K562 (cell line): ENCODE results near the gene AAMP. TPM values are rescaled to one million over a fixed set of nuclear protein-coding genes. Genes with fewer than 3 reads are reported as not detected.

Source experiments
- CHD1 ChIP-seq: fragments of 200-600 bp; sonication (generic); IDR thresholded peaks from one replicate; pipeline ENCODE4 v1.6.1; 2012; ENCODE audit warnings: mild to moderate bottlenecking, moderate library complexity, low read length, inconsistent platforms
- GATA2 ChIP-seq: sonication (generic); formaldehyde crosslinking; IDR thresholded peaks from 2 replicates; pipeline ENCODE4 v1.4.0; 2020; ENCODE audit warnings: mild to moderate bottlenecking, missing genetic modification reagents
- HNRNPL ChIP-seq: fragments of 200-400 bp; formaldehyde crosslinking; IDR thresholded peaks from 2 replicates; pipeline ENCODE4 v1.6.1; 2017; ENCODE audit warnings: low read depth, mild to moderate bottlenecking, low read length
- HNRNPLL ChIP-seq: fragments of 200-400 bp; formaldehyde crosslinking; IDR thresholded peaks from 2 replicates; pipeline ENCODE4 v1.6.1; 2017; ENCODE audit warnings: low read length, low read depth, mild to moderate bottlenecking; ENCODE audit not compliant: poor library complexity, severe bottlenecking
- KHSRP ChIP-seq: fragments of 450-650 bp; IDR thresholded peaks from 2 replicates; pipeline ENCODE4 v1.6.1; 2017
- MXI1 ChIP-seq: IDR thresholded peaks from 2 replicates; pipeline ENCODE4 v1.6.1; 2011; ENCODE audit warnings: low read depth, mild to moderate bottlenecking, improper control_type of control experiment, low read length
- NFE2 ChIP-seq: IDR thresholded peaks from 2 replicates; pipeline ENCODE4 v1.6.1; 2014; ENCODE audit warnings: antibody characterized with exemption, low read depth
- POLR2A ChIP-seq: fragments of 450-650 bp; conservative IDR thresholded peaks from 2 replicates; pipeline ENCODE4 v1.6.1; 2016
- POLR2B ChIP-seq: fragments of 450-650 bp; IDR thresholded peaks from 2 replicates; pipeline ENCODE4 v1.6.1; 2018; ENCODE audit warnings: low read depth; ENCODE audit not compliant: partially characterized antibody
- SAFB2 ChIP-seq: fragments of 200-400 bp; formaldehyde crosslinking; IDR thresholded peaks from 2 replicates; pipeline ENCODE4 v1.6.1; 2018; ENCODE audit warnings: borderline replicate concordance, low read length, low read depth, moderate library complexity; ENCODE audit not compliant: severe bottlenecking
- STAG1 ChIP-seq: sonication (generic); formaldehyde crosslinking; IDR thresholded peaks from 2 replicates; pipeline ENCODE4 v1.5.0; 2020; ENCODE audit warnings: missing genetic modification reagents, borderline replicate concordance
- ZC3H4 ChIP-seq: sonication (generic); formaldehyde crosslinking; IDR thresholded peaks from 2 replicates; pipeline ENCODE4 v1.9.0; 2021; ENCODE audit warnings: missing genetic modification reagents, borderline replicate concordance
- ZFP36 ChIP-seq: fragments of 150-350 bp; IDR thresholded peaks from 2 replicates; pipeline ENCODE4 v1.6.1; 2018; ENCODE audit warnings: low read length, low read depth; ENCODE audit not compliant: partially characterized antibody
- ZNF830 ChIP-seq: fragments of 250-450 bp; sonication (Bioruptor Pico); IDR thresholded peaks from 2 replicates; pipeline ENCODE4 v1.5.0; 2021; ENCODE audit warnings: mild to moderate bottlenecking
- polyA plus RNA-seq, 8 experiments: library from polyadenylated mRNA; depleted of rRNA in 4 of 8; stranded (reverse) in 5 of 8; unstranded in 3 of 8; fragments of >200 nt; fragmentation: Nextera tagmentation in 2 of 8; fragmentation: Illumina TruSeq in 1 of 8; extraction: Ambion mirVana in 2 of 8; extraction: Trizol in 1 of 8; gene quantifications; 2 replicates each; pipeline versions ENCODE4 v1.2.1 to v1.2.3, GENCODE V29; 2011 to 2014; ENCODE audit warnings: inconsistent platforms in 1 of 8, missing spikeins in 1 of 8
- total RNA-seq, 7 experiments: library from RNA; depleted of rRNA in 6 of 7; stranded (reverse); fragments of >200 nt in 6 of 7; fragmentation: Illumina TruSeq in 2 of 7; extraction: Trizol in 2 of 7; gene quantifications; 2 replicates each; pipeline versions ENCODE4 v1.2.1 to v1.2.3, GENCODE V29; 2011 to 2021; ENCODE audit warnings: low replicate concordance in 1 of 7
- TF ChIP-seq, protein P1 (sequence below): sonication (generic); formaldehyde crosslinking; IDR thresholded peaks from 2 replicates; pipeline ENCODE4 v1.8.0; 2022; ENCODE audit warnings: missing genetic modification reagents, mild to moderate bottlenecking, moderate library complexity, borderline replicate concordance
- TF ChIP-seq, protein P2 (sequence below): sonication (generic); formaldehyde crosslinking; IDR thresholded peaks from 2 replicates; pipeline ENCODE4 v1.8.0; 2022; ENCODE audit warnings: mild to moderate bottlenecking, missing genetic modification reagents
- TF ChIP-seq, protein P3 (sequence below): fragments of 150-350 bp; conservative IDR thresholded peaks from 2 replicates; pipeline ENCODE4 v1.6.1; 2014; ENCODE audit warnings: low read length
- TF ChIP-seq, protein P4 (sequence below), 2 experiments: fragments of 450-650 bp; conservative IDR thresholded peaks; 2 replicates each; pipeline ENCODE4 v1.6.1; 2017; ENCODE audit warnings: mild to moderate bottlenecking in 2 of 2, moderate library complexity in 2 of 2

The AAMP gene
- total and polyA plus RNA-seq, 9 of the 15 experiments (the other 6 are each of a cell fraction or from before 2014, with no cell fraction given), result 5.7 to 197 (median 94.1) TPM

DNA sequence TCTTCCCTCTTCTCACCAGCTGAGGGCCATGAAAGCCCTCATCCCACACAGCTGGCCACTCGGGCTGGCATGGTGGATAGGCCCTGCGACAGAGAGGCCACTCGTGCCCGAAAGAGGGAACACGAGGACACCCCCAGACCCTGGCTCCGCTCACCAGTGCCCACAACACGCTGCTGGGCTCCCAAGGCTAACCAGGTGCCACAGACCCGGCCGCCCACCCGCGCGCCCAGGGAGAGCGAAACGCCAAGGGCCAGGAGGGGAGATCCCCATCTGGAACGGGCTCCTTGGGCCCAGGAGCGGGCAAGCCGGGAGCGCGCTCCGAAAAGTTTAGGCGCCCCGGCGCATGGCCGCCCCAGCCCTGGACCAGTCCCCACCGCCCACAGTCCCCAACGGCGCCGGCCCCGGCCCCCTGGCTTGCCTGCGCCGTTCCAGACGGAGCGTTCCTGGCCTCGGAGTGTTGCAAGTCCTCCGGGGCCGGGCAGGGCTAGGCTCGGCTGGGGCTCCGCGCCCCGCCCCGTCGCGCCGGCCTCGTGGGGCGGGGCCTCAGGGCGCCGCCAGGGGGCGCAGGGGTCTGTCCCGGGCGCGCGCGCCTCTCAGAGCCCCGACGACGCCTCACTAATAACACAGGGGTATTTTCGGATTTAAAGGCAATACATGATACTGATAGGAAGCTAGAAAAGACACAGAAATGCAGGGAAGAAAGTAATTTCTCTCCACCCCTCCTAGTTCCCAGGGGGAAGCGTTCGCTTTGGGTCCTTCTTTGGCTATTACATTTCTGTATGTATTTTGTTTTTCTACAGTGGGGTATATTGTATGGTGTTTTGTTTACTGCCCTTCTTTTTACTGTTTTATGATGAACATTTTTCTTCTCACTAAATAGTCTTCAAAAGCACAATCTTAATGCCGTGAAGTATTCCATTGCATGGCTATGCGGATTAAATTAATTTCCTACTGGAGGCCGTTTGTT is 22.4 kb upstream of the AAMP start, which contains the start of gene TMBIM1 (continued):
- TF ChIP-seq, protein P1, sequence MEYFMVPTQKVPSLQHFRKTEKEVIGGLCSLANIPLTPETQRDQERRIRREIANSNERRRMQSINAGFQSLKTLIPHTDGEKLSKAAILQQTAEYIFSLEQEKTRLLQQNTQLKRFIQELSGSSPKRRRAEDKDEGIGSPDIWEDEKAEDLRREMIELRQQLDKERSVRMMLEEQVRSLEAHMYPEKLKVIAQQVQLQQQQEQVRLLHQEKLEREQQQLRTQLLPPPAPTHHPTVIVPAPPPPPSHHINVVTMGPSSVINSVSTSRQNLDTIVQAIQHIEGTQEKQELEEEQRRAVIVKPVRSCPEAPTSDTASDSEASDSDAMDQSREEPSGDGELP (CRISPR knock-in tag), result peak; percentile 62; the same call in 1 of the 2 replicates
- TF ChIP-seq ZNF830 (CRISPR knock-in tag), result no peak
- no peak for TF ChIP-seq NFE2
- TF ChIP-seq, protein P2, sequence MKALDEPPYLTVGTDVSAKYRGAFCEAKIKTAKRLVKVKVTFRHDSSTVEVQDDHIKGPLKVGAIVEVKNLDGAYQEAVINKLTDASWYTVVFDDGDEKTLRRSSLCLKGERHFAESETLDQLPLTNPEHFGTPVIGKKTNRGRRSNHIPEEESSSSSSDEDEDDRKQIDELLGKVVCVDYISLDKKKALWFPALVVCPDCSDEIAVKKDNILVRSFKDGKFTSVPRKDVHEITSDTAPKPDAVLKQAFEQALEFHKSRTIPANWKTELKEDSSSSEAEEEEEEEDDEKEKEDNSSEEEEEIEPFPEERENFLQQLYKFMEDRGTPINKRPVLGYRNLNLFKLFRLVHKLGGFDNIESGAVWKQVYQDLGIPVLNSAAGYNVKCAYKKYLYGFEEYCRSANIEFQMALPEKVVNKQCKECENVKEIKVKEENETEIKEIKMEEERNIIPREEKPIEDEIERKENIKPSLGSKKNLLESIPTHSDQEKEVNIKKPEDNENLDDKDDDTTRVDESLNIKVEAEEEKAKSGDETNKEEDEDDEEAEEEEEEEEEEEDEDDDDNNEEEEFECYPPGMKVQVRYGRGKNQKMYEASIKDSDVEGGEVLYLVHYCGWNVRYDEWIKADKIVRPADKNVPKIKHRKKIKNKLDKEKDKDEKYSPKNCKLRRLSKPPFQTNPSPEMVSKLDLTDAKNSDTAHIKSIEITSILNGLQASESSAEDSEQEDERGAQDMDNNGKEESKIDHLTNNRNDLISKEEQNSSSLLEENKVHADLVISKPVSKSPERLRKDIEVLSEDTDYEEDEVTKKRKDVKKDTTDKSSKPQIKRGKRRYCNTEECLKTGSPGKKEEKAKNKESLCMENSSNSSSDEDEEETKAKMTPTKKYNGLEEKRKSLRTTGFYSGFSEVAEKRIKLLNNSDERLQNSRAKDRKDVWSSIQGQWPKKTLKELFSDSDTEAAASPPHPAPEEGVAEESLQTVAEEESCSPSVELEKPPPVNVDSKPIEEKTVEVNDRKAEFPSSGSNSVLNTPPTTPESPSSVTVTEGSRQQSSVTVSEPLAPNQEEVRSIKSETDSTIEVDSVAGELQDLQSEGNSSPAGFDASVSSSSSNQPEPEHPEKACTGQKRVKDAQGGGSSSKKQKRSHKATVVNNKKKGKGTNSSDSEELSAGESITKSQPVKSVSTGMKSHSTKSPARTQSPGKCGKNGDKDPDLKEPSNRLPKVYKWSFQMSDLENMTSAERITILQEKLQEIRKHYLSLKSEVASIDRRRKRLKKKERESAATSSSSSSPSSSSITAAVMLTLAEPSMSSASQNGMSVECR (CRISPR knock-in tag), result peak; percentile 61; the same call in 1 of the 2 replicates
- TF ChIP-seq SAFB2, result no peak
- TF ChIP-seq HNRNPLL, result no peak
- TF ChIP-seq, protein P3, sequence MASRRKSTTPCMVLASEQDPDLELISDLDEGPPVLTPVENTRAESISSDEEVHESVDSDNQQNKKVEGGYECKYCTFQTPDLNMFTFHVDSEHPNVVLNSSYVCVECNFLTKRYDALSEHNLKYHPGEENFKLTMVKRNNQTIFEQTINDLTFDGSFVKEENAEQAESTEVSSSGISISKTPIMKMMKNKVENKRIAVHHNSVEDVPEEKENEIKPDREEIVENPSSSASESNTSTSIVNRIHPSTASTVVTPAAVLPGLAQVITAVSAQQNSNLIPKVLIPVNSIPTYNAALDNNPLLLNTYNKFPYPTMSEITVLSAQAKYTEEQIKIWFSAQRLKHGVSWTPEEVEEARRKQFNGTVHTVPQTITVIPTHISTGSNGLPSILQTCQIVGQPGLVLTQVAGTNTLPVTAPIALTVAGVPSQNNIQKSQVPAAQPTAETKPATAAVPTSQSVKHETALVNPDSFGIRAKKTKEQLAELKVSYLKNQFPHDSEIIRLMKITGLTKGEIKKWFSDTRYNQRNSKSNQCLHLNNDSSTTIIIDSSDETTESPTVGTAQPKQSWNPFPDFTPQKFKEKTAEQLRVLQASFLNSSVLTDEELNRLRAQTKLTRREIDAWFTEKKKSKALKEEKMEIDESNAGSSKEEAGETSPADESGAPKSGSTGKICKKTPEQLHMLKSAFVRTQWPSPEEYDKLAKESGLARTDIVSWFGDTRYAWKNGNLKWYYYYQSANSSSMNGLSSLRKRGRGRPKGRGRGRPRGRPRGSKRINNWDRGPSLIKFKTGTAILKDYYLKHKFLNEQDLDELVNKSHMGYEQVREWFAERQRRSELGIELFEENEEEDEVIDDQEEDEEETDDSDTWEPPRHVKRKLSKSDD, result no peak
- TF ChIP-seq STAG1 (CRISPR knock-in tag), result no peak
- no peak for TF ChIP-seq MXI1
- TF ChIP-seq ZFP36, result no peak
- TF ChIP-seq POLR2A, result peak; percentile 51
- TF ChIP-seq KHSRP, result no peak
- no peak for TF ChIP-seq HNRNPL
- TF ChIP-seq CHD1, result peak; percentile 15
- TF ChIP-seq ZC3H4 (CRISPR knock-in tag), result no peak
- TF ChIP-seq GATA2, result no peak
- TF ChIP-seq, protein P4, sequence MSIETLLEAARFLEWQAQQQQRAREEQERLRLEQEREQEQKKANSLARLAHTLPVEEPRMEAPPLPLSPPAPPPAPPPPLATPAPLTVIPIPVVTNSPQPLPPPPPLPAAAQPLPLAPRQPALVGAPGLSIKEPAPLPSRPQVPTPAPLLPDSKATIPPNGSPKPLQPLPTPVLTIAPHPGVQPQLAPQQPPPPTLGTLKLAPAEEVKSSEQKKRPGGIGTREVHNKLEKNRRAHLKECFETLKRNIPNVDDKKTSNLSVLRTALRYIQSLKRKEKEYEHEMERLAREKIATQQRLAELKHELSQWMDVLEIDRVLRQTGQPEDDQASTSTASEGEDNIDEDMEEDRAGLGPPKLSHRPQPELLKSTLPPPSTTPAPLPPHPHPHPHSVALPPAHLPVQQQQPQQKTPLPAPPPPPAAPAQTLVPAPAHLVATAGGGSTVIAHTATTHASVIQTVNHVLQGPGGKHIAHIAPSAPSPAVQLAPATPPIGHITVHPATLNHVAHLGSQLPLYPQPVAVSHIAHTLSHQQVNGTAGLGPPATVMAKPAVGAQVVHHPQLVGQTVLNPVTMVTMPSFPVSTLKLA (conservative IDR thresholded peaks at IDR 0.05), result peak in 1 of 2 experiments; percentile 45; a peak in 1 of 4 replicates
- TF ChIP-seq POLR2B, result no peak
